Loucy (cell line): Measurements from ENCODE around the gene ZNF490.

Source experiments
- H2AFZ ChIP-seq: fragments of 200-600 bp; sonication (generic); 2 replicates; pipeline ENCODE4 v1.6.0; 2016; ENCODE audit warnings: antibody characterized with exemption, mild to moderate bottlenecking, low read length, moderate library complexity
- H3F3A ChIP-seq: fragments of 200-600 bp; 2 replicates; pipeline ENCODE4 v1.6.0; 2016; ENCODE audit warnings: antibody characterized with exemption, low read depth, mild to moderate bottlenecking
- H3K27me3 ChIP-seq: fragments of 200-600 bp; sonication (generic); 2 replicates; pipeline ENCODE4 v1.6.1; 2014; ENCODE audit warnings: low read length, mild to moderate bottlenecking; ENCODE audit not compliant: insufficient read depth, poor library complexity, severe bottlenecking
- H3K36me3 ChIP-seq: fragments of 200-600 bp; sonication (generic); 2 replicates; pipeline ENCODE4 v1.6.1; 2016; ENCODE audit warnings: low read length; ENCODE audit not compliant: insufficient read depth
- H3K4me1 ChIP-seq: fragments of 200-600 bp; sonication (generic); 2 replicates; pipeline ENCODE4 v1.5.1; 2014; ENCODE audit warnings: low read length, mild to moderate bottlenecking; ENCODE audit not compliant: insufficient read depth, poor library complexity, severe bottlenecking
- H3K4me2 ChIP-seq: fragments of 200-600 bp; sonication (generic); 2 replicates; pipeline ENCODE4 v1.6.0; 2014; ENCODE audit warnings: antibody characterized with exemption, low read length, low read depth, mild to moderate bottlenecking; ENCODE audit not compliant: poor library complexity, severe bottlenecking
- H3K4me3 ChIP-seq: fragments of 200-600 bp; sonication (generic); 2 replicates; pipeline ENCODE4 v1.5.1; 2014; ENCODE audit warnings: low read length, mild to moderate bottlenecking, mixed read lengths; ENCODE audit not compliant: poor library complexity, severe bottlenecking
- H3K79me2 ChIP-seq: fragments of 200-600 bp; sonication (generic); 2 replicates; pipeline ENCODE4 v1.6.1; 2014; ENCODE audit warnings: low read length; ENCODE audit not compliant: insufficient read depth
- H3K9ac ChIP-seq: fragments of 200-600 bp; sonication (generic); 2 replicates; pipeline ENCODE4 v1.6.0; 2014; ENCODE audit warnings: mild to moderate bottlenecking, low read depth, low read length, moderate library complexity; ENCODE audit not compliant: poor library complexity, severe bottlenecking
- H3K9me2 ChIP-seq: fragments of 200-600 bp; sonication (generic); replicated peaks from 2 replicates; pipeline ENCODE4 v1.6.1; 2016; ENCODE audit warnings: low read depth, low read length, mixed read lengths
- H3K9me3 ChIP-seq: fragments of 200-600 bp; sonication (generic); 2 replicates; pipeline ENCODE4 v1.6.1; 2014; ENCODE audit warnings: mild to moderate bottlenecking, antibody characterized with exemption, low read length, low read depth; ENCODE audit not compliant: insufficient read depth
- H4K20me1 ChIP-seq: fragments of 200-600 bp; sonication (generic); 2 replicates; pipeline ENCODE4 v1.6.0; 2014; ENCODE audit warnings: antibody characterized with exemption, low read length, mild to moderate bottlenecking; ENCODE audit not compliant: insufficient read depth, poor library complexity, severe bottlenecking
- EZH2phosphoT487 ChIP-seq: fragments of 200-600 bp; IDR thresholded peaks from 2 replicates; pipeline ENCODE4 v1.6.1; 2018; ENCODE audit warnings: antibody characterized with exemption, mild to moderate bottlenecking, moderate library complexity, borderline replicate concordance
- TF ChIP-seq, protein P1 (sequence below): fragments of 200-600 bp; sonication (generic); conservative IDR thresholded peaks from 2 replicates; pipeline ENCODE4 v1.5.1; 2014; ENCODE audit warnings: mild to moderate bottlenecking, antibody characterized with exemption, low read length

ZNF490 gene

DNA sequence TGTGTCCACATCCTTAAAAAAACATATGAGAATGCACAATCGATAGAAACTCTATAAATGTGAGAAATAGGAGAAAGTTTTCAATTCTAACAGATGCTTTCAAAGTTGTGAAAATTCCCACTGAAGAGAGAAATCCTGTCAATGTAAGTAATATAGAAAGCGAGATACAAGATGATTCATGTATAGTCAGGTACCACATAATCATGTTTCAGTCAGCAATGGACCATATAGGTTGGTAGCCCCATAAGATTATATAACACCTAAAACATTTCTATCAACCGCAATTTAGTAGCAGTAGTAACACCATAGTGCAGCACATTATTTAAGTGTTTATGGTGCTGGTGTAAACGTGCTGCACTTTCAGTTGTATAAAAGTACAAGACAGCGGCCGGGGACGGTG, 18.6 kb upstream of the ZNF490 start:
- TF ChIP-seq, protein P1, sequence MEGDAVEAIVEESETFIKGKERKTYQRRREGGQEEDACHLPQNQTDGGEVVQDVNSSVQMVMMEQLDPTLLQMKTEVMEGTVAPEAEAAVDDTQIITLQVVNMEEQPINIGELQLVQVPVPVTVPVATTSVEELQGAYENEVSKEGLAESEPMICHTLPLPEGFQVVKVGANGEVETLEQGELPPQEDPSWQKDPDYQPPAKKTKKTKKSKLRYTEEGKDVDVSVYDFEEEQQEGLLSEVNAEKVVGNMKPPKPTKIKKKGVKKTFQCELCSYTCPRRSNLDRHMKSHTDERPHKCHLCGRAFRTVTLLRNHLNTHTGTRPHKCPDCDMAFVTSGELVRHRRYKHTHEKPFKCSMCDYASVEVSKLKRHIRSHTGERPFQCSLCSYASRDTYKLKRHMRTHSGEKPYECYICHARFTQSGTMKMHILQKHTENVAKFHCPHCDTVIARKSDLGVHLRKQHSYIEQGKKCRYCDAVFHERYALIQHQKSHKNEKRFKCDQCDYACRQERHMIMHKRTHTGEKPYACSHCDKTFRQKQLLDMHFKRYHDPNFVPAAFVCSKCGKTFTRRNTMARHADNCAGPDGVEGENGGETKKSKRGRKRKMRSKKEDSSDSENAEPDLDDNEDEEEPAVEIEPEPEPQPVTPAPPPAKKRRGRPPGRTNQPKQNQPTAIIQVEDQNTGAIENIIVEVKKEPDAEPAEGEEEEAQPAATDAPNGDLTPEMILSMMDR = no peak
- TF ChIP-seq EZH2phosphoT487 = no peak
- Histone ChIP-seq H3K4me1 (no peaks in the 10 kb centered on the region), H3K4me3 (no peak overlapping the region), H3K36me3 (peaks cover 36% of the 10 kb centered on the region), H3K27me3 (no peaks in the 10 kb centered on the region), H3K4me2 (no peak overlapping the region), H4K20me1 (no peaks in the 10 kb centered on the region), H2AFZ (no peak overlapping the region), H3K9ac (no peak overlapping the region), H3F3A (no peaks in the 10 kb centered on the region), H3K79me2 (no peaks in the 10 kb centered on the region), H3K9me2 (no peaks in the 10 kb centered on the region), H3K9me3 (peaks cover 7% of the 10 kb centered on the region; the same call in 1 of the 2 replicates)

DNA sequence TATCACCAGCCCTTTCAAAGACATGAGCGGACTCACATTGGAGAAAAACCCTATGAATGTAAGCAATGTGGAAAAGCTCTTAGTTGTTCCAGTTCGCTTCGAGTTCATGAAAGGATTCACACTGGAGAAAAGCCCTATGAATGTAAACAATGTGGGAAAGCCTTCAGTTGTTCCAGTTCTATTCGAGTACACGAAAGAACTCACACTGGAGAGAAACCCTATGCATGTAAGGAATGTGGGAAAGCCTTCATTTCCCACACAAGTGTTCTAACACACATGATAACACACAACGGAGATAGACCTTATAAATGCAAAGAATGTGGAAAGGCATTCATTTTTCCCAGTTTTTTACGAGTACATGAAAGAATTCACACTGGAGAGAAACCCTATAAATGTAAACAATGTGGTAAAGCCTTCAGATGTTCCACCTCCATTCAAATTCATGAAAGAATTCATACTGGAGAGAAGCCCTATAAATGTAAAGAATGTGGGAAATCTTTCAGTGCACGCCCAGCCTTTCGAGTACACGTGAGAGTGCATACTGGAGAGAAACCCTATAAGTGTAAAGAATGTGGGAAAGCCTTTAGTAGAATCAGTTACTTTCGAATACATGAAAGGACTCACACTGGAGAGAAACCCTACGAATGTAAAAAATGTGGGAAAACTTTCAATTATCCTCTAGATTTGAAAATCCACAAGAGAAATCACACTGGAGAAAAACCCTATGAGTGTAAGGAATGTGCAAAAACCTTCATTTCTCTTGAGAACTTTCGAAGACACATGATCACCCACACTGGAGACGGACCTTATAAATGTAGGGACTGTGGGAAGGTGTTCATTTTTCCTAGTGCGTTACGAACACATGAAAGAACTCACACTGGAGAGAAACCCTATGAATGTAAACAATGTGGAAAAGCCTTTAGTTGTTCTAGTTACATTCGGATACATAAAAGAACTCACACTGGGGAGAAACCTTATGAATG, 17.7 kb upstream of the ZNF490 start:
- Histone ChIP-seq H3K4me2 (no peak overlapping the region), H3K9me3 (peaks cover 7% of the 10 kb centered on the region; the same call in 1 of the 2 replicates), H3K9ac (no peak overlapping the region), H3K4me1 (no peaks in the 10 kb centered on the region), H4K20me1 (peaks cover 4% of the 10 kb centered on the region), H3K79me2 (no peaks in the 10 kb centered on the region), H3K9me2 (no peaks in the 10 kb centered on the region), H3K36me3 (peaks cover 39% of the 10 kb centered on the region), H3K27me3 (no peaks in the 10 kb centered on the region), H2AFZ (no peak overlapping the region), H3K4me3 (no peak overlapping the region), H3F3A (no peaks in the 10 kb centered on the region)
- TF ChIP-seq EZH2phosphoT487 = no peak
- TF ChIP-seq, protein P1 = no peak

DNA sequence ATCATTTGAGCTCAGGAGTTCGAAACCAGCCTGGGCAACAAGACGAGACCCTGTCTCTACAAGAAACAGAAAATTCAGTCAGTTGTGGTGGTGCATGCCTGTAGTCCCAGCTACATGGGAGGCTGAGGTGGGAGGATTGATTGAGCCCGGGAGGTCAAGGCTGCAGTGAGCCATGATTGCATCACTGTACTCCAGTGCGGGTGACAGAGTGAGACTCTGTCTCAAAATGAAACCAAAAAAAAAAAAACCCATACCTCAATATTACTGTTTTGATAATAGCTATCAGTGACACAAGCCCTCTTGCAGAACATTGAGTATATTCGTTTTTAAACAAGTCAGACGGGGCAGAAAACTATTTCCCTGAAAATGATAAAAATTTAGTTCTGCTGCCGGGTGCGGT, 16.3 kb upstream of the ZNF490 start:
- Histone ChIP-seq H2AFZ (no peak overlapping the region), H3K27me3 (no peaks in the 10 kb centered on the region), H3K4me3 (no peak overlapping the region), H3K9ac (no peak overlapping the region), H4K20me1 (peaks cover 4% of the 10 kb centered on the region), H3K9me2 (no peaks in the 10 kb centered on the region), H3K4me1 (no peaks in the 10 kb centered on the region), H3K36me3 (peaks cover 39% of the 10 kb centered on the region), H3F3A (no peaks in the 10 kb centered on the region), H3K9me3 (peaks cover 7% of the 10 kb centered on the region; the same call in 1 of the 2 replicates), H3K79me2 (no peaks in the 10 kb centered on the region), H3K4me2 (no peak overlapping the region)
- TF ChIP-seq EZH2phosphoT487 = no peak
